SK-N-SH treated with all-trans-retinoic acid at 6 μM for 48 hours (cell line): ENCODE results near the gene SLC12A2.

Experiments used
- ATAC-seq: fragments of 200-7000 bp; cut with Tn5 transposase; 3 replicates; pipeline ENCODE4 v1.9.1; 2020; ENCODE audit warnings: mild to moderate bottlenecking, moderate library complexity
- ARNTL ChIP-seq: fragments of 450-650 bp; formaldehyde crosslinking; IDR thresholded peaks from 2 replicates; pipeline ENCODE4 v1.5.0; 2020; ENCODE audit warnings: low read depth, mild to moderate bottlenecking, moderate library complexity, borderline replicate concordance
- BACH2 ChIP-seq: fragments of 250-450 bp; sonication (Bioruptor Pico); IDR thresholded peaks from 2 replicates; pipeline ENCODE4 v1.9.0; 2021; ENCODE audit warnings: mild to moderate bottlenecking, borderline replicate concordance
- CSDC2 ChIP-seq: fragments of 250-450 bp; sonication (Bioruptor Pico); IDR thresholded peaks from 2 replicates; pipeline ENCODE4 v1.5.0; 2020; ENCODE audit warnings: mild to moderate bottlenecking, moderate library complexity
- ESRRG ChIP-seq: fragments of 250-450 bp; sonication (Bioruptor Pico); IDR thresholded peaks from 2 replicates; pipeline ENCODE4 v1.6.1; 2021; ENCODE audit warnings: mild to moderate bottlenecking
- GLIS3 ChIP-seq: fragments of 250-450 bp; sonication (Bioruptor Pico); IDR thresholded peaks from 2 replicates; pipeline ENCODE4 v1.5.0; 2020; ENCODE audit warnings: mild to moderate bottlenecking, moderate library complexity
- ISL1 ChIP-seq: fragments of 250-450 bp; sonication (Bioruptor Pico); IDR thresholded peaks from 2 replicates; pipeline ENCODE4 v2.1.2; 2022; ENCODE audit warnings: mild to moderate bottlenecking, moderate library complexity
- OSR1 ChIP-seq: fragments of 250-450 bp; sonication (Bioruptor Pico); IDR thresholded peaks from 2 replicates; pipeline ENCODE4 v1.8.0; 2022; ENCODE audit warnings: moderate library complexity, mild to moderate bottlenecking, inconsistent platforms
- PPARA ChIP-seq: fragments of 250-450 bp; sonication (Bioruptor Pico); IDR thresholded peaks from 2 replicates; pipeline ENCODE4 v1.5.0; 2020; ENCODE audit warnings: mild to moderate bottlenecking, borderline replicate concordance
- TCF4 ChIP-seq: fragments of 250-450 bp; sonication (Bioruptor Pico); IDR thresholded peaks from 2 replicates; pipeline ENCODE4 v1.8.0; 2021; ENCODE audit warnings: mild to moderate bottlenecking, moderate library complexity, borderline replicate concordance
- TOX ChIP-seq: fragments of 250-450 bp; sonication (Bioruptor Pico); IDR thresholded peaks from 2 replicates; pipeline ENCODE4 v1.8.0; 2021; ENCODE audit warnings: mild to moderate bottlenecking, moderate library complexity, borderline replicate concordance
- TSHZ2 ChIP-seq: fragments of 250-450 bp; sonication (Bioruptor Pico); IDR thresholded peaks from 2 replicates; pipeline ENCODE4 v1.5.0; 2020; ENCODE audit warnings: mild to moderate bottlenecking, moderate library complexity
- ZC3H10 ChIP-seq: fragments of 250-450 bp; sonication (Bioruptor Pico); IDR thresholded peaks from 2 replicates; pipeline ENCODE4 v1.5.1; 2021; ENCODE audit warnings: mild to moderate bottlenecking, moderate library complexity
- ZFP3 ChIP-seq: fragments of 250-450 bp; sonication (Bioruptor Pico); IDR thresholded peaks from 2 replicates; pipeline ENCODE4 v1.5.0; 2020; ENCODE audit warnings: mild to moderate bottlenecking, moderate library complexity
- ZFP30 ChIP-seq: fragments of 450-650 bp; formaldehyde crosslinking; IDR thresholded peaks from 2 replicates; pipeline ENCODE4 v1.5.0; 2022; ENCODE audit warnings: mild to moderate bottlenecking, moderate library complexity
- ZNF565 ChIP-seq: fragments of 450-650 bp; formaldehyde crosslinking; conservative IDR thresholded peaks from 2 replicates; pipeline ENCODE4 v1.5.0; 2020; ENCODE audit warnings: low read depth, mild to moderate bottlenecking, moderate library complexity
- ZNF70 ChIP-seq: fragments of 450-650 bp; formaldehyde crosslinking; IDR thresholded peaks from 2 replicates; pipeline ENCODE4 v1.5.0; 2020; ENCODE audit warnings: mild to moderate bottlenecking, moderate library complexity
- ZNF8 ChIP-seq: fragments of 450-650 bp; formaldehyde crosslinking; IDR thresholded peaks from 2 replicates; pipeline ENCODE4 v1.5.0; 2020; ENCODE audit warnings: mild to moderate bottlenecking, moderate library complexity
- TF ChIP-seq, protein P1 (sequence below): fragments of 250-450 bp; sonication (Bioruptor Pico); IDR thresholded peaks from 2 replicates; pipeline ENCODE4 v1.8.0; 2020; ENCODE audit warnings: mild to moderate bottlenecking, moderate library complexity, borderline replicate concordance
- TF ChIP-seq, protein P2 (sequence below): fragments of 250-450 bp; sonication (Bioruptor Pico); IDR thresholded peaks from 2 replicates; pipeline ENCODE4 v1.8.0; 2021; ENCODE audit warnings: low read depth, mild to moderate bottlenecking, moderate library complexity, borderline replicate concordance
- TF ChIP-seq, protein P3 (sequence below): fragments of 250-450 bp; sonication (Bioruptor Pico); IDR thresholded peaks from 2 replicates; pipeline ENCODE4 v1.5.1; 2020; ENCODE audit warnings: low read depth, mild to moderate bottlenecking, moderate library complexity

Gene SLC12A2

DNA sequence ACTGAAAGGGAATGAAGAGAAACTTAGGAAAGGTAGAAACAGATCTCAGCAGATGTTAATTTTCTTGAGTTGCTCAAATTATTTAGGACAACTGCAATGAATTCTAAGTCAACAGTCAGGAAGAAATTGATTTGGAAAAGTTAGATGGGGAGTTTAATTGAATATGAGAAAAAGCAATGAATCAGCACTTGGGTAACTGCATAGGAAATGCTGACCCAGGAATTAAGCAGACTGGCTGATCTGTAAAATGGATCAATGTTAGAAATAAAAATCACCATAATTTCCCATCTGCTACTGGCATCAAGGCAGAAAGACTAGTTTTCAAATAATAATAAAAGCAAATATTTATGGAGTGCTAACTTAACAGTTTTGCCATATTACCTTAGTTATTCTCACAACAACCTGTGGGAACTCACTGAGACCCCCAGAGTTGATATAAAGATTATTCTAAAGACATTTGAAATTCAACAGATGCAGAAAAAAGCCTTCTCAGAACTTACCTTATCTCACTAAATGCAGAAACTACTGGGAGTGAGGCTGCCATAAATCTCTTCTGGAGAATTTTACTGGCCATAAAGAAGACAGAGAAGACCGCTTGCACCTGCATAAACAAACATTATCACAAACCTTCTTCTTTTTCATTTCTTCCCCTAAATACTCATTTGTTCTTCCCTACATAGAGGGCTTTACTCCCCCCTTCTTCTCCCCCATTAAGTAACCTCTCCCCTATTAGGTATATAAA, 22.8 kb upstream of the SLC12A2 start:
- ATAC-seq = no peak
- TF ChIP-seq ZC3H10 = no peak
- TF ChIP-seq, protein P1, sequence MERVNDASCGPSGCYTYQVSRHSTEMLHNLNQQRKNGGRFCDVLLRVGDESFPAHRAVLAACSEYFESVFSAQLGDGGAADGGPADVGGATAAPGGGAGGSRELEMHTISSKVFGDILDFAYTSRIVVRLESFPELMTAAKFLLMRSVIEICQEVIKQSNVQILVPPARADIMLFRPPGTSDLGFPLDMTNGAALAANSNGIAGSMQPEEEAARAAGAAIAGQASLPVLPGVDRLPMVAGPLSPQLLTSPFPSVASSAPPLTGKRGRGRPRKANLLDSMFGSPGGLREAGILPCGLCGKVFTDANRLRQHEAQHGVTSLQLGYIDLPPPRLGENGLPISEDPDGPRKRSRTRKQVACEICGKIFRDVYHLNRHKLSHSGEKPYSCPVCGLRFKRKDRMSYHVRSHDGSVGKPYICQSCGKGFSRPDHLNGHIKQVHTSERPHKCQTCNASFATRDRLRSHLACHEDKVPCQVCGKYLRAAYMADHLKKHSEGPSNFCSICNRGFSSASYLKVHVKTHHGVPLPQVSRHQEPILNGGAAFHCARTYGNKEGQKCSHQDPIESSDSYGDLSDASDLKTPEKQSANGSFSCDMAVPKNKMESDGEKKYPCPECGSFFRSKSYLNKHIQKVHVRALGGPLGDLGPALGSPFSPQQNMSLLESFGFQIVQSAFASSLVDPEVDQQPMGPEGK (CRISPR knock-in tag) = no peak
- TF ChIP-seq GLIS3 (CRISPR knock-in tag) = no peak
- TF ChIP-seq ARNTL (CRISPR knock-in tag) = no peak
- TF ChIP-seq ZNF8 (CRISPR knock-in tag) = no peak
- no peak for TF ChIP-seq ZNF70 (CRISPR knock-in tag)
- no peak for TF ChIP-seq ZNF565
- TF ChIP-seq, protein P2, sequence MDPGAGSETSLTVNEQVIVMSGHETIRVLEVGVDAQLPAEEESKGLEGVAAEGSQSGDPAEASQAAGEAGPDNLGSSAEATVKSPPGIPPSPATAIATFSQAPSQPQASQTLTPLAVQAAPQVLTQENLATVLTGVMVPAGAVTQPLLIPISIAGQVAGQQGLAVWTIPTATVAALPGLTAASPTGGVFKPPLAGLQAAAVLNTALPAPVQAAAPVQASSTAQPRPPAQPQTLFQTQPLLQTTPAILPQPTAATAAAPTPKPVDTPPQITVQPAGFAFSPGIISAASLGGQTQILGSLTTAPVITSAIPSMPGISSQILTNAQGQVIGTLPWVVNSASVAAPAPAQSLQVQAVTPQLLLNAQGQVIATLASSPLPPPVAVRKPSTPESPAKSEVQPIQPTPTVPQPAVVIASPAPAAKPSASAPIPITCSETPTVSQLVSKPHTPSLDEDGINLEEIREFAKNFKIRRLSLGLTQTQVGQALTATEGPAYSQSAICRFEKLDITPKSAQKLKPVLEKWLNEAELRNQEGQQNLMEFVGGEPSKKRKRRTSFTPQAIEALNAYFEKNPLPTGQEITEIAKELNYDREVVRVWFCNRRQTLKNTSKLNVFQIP (CRISPR knock-in tag) = no peak
- TF ChIP-seq ZFP30 (CRISPR knock-in tag) = no peak
- TF ChIP-seq CSDC2 = no peak
- no peak for TF ChIP-seq ISL1
- no peak for TF ChIP-seq ESRRG (CRISPR knock-in tag)
- TF ChIP-seq TOX (CRISPR knock-in tag) = no peak
- TF ChIP-seq, protein P3, sequence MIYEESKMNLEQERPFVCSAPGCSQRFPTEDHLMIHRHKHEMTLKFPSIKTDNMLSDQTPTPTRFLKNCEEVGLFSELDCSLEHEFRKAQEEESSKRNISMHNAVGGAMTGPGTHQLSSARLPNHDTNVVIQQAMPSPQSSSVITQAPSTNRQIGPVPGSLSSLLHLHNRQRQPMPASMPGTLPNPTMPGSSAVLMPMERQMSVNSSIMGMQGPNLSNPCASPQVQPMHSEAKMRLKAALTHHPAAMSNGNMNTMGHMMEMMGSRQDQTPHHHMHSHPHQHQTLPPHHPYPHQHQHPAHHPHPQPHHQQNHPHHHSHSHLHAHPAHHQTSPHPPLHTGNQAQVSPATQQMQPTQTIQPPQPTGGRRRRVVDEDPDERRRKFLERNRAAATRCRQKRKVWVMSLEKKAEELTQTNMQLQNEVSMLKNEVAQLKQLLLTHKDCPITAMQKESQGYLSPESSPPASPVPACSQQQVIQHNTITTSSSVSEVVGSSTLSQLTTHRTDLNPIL (CRISPR knock-in tag) = no peak
- TF ChIP-seq PPARA (CRISPR knock-in tag) = no peak
- TF ChIP-seq TSHZ2 (CRISPR knock-in tag) = no peak
- no peak for TF ChIP-seq OSR1 (CRISPR knock-in tag)
- TF ChIP-seq BACH2 = no peak
- no peak for TF ChIP-seq ZFP3 (CRISPR knock-in tag)
- no peak for TF ChIP-seq TCF4 (CRISPR knock-in tag)

DNA sequence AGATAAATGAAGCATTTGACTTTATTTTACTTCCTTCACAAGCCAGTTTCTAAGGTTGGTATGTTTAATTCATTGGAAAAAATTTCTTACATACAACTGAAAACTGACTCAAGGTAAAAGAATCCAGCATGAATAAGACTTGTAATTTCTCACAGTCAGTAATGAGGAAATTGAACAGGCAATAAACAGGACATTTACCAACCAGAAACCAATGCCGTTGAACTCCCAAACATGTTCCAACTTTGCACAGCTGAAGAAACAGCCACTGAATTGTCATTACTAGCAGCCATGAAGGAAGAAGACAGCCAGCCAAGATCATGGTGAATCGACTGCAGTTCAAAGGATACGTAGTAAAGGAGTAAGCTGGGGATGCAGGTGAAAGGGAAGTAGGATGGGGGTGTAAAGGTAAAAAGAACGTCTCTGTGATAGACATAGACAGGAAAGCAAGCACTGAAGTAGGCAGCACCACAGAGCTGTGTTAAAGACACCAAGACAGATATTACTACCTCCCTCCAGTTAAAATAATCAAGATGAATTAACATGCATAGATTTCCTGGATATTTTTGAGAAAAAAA, 21.3 kb upstream of the SLC12A2 start:
- TF ChIP-seq BACH2 = no peak
- no peak for TF ChIP-seq ZNF565
- TF ChIP-seq ESRRG (CRISPR knock-in tag) = no peak
- TF ChIP-seq TCF4 (CRISPR knock-in tag) = no peak
- no peak for TF ChIP-seq ZFP30 (CRISPR knock-in tag)
- TF ChIP-seq ZNF70 (CRISPR knock-in tag) = no peak
- TF ChIP-seq GLIS3 (CRISPR knock-in tag) = no peak
- TF ChIP-seq OSR1 (CRISPR knock-in tag) = no peak
- TF ChIP-seq, protein P1 (CRISPR knock-in tag) = no peak
- ATAC-seq = peak; percentile 63; the same call in 2 of the 3 replicates
